Measurements from ENCODE around the gene SPACA6. TPM values are rescaled to one million over a fixed set of nuclear protein-coding genes. Genes with fewer than 3 reads are reported as not detected.

SPACA6 gene
- total RNA-seq, 1 experiment from 2014 or later = 18.9 TPM

DNA sequence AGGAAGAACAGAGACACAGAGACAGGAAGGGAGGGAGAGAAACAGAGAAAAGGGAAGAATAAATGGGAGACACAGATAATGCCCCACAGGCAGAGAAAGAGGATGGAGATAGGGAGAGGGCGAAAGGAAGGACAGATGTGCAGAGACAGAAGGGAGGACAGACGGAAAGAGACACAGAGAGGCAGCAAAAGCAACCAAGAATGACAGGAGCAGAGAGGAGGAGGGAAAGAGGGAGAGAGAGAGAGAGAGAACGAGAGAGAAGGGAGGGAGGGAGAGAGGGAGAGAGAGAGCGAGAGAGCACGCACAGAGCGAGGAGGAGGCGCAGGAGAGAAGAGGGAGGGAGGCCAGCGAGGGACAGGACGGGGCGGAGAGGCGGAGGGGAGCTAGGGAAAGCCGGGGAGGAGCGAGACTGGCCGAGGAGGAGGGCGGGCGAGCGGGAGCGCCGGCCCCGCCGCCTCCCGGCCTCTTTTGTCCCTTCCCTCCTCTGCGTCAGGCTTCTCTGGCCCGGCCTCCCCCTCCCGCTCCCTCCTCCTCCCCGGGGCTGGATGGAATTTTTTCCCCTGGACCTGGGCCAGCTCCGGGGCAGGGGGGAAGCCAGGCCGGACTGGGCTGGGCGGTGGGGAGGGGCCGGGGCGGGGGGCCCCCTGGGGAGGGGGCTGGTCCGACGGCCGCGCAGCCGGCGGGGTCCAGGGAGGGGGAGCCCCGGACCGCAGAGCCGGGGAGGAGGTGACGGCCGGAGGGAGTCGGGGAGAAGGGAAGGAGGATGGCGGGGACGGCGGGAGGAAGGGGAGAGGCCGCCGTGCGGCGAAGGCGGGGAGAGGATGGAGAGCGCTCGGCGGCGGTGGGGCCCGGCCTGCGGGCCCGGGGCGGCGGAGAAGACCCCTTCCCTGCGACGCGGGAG lies 4.2 kb upstream of the SPACA6 start:
- Mint-ChIP-seq H3K36me3 (ENCODE audit: insufficient read depth in 1 of 3, low read depth in 3 of 3) (peaks cover 4 to 21% (median 5%) of the 10 kb centered on the region in 3 experiments; a peak in 5 of 7 replicates), H3K27ac (peak overlapping the region; percentile 12 to 89 (median 87); a peak in 5 of 7 replicates), H3K4me1 (peaks cover 36 to 37% of the 10 kb centered on the region in 2 experiments), H3K4me3 (peak overlapping the region; percentile 87 to 92), H3K9me3 (peaks cover 19 to 20% of the 10 kb centered on the region in 2 experiments), H3K27me3 (ENCODE audit: low read depth) (0 out of 2 replicates have a peak, but pooled peaks cover 2% of the 10 kb centered on the region)
- TF ChIP-seq, protein P1, sequence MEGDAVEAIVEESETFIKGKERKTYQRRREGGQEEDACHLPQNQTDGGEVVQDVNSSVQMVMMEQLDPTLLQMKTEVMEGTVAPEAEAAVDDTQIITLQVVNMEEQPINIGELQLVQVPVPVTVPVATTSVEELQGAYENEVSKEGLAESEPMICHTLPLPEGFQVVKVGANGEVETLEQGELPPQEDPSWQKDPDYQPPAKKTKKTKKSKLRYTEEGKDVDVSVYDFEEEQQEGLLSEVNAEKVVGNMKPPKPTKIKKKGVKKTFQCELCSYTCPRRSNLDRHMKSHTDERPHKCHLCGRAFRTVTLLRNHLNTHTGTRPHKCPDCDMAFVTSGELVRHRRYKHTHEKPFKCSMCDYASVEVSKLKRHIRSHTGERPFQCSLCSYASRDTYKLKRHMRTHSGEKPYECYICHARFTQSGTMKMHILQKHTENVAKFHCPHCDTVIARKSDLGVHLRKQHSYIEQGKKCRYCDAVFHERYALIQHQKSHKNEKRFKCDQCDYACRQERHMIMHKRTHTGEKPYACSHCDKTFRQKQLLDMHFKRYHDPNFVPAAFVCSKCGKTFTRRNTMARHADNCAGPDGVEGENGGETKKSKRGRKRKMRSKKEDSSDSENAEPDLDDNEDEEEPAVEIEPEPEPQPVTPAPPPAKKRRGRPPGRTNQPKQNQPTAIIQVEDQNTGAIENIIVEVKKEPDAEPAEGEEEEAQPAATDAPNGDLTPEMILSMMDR (conservative IDR thresholded peaks at IDR 0.05) = no peak
- Histone ChIP-seq H3K23me2 (ENCODE audit: insufficient read length, low read depth, low read length, poor library complexity, severe bottlenecking) (peaks cover 29% of the 10 kb centered on the region), H3K14ac (ENCODE audit: insufficient read depth, low read length) (no peak overlapping the region), H3K4ac (ENCODE audit: low read depth, low read length) (no peak overlapping the region), H2AK5ac (ENCODE audit: insufficient read length, low read length) (no peak overlapping the region), H3K56ac (ENCODE audit: insufficient read length, low read depth, low read length) (no peak overlapping the region), H3K4me2 (ENCODE audit: insufficient read depth, insufficient read length, low read length) (peak overlapping the region; percentile 91), H3K27me3 (ENCODE audit: insufficient read depth, low read length) (no peaks in the 10 kb centered on the region), H2BK15ac (ENCODE audit: low read depth, low read length) (no peak overlapping the region), H2BK20ac (ENCODE audit: low read depth, low read length, poor library complexity, severe bottlenecking) (no peak overlapping the region), H3T11ph (ENCODE audit: low read length) (no peak overlapping the region), H4K5ac (ENCODE audit: insufficient read length, low read depth, low read length) (no peak overlapping the region), H2AFZ (ENCODE audit: low read length) (no peak overlapping the region), H3K79me2 (ENCODE audit: insufficient read depth, low read length) (no peaks in the 10 kb centered on the region; the same call in 1 of the 2 replicates), H2BK5ac (ENCODE audit: insufficient read length, low read length) (no peak overlapping the region), H3K9ac (ENCODE audit: extremely low read depth, insufficient read length, low read length) (no peak overlapping the region), H4K20me1 (ENCODE audit: control insufficient read depth, insufficient read depth, insufficient read length) (no peaks in the 10 kb centered on the region), H4K91ac (ENCODE audit: insufficient read length, low read depth, low read length) (no peak overlapping the region), H4K8ac (replicated peaks; ENCODE audit: insufficient read length, low read depth, low read length) (no peak overlapping the region), H3K79me1 (ENCODE audit: insufficient read depth, low read depth, low read length, poor library complexity, severe bottlenecking) (no peaks in the 10 kb centered on the region), H3K23ac (ENCODE audit: insufficient read length, low read depth, low read length) (no peak overlapping the region), H3K4me1 (ENCODE audit: insufficient read depth, low read length) (no peaks in the 10 kb centered on the region), H2BK120ac (ENCODE audit: low read depth, low read length, poor library complexity, severe bottlenecking) (no peak overlapping the region), H3K27ac (ENCODE audit: insufficient read length, low read depth, low read length) (no peak overlapping the region), H3K18ac (ENCODE audit: insufficient read length, low read depth, low read length) (no peak overlapping the region), H3K9me3 (ENCODE audit: control insufficient read depth, low read depth, low read length) (peaks cover 12% of the 10 kb centered on the region), H2BK12ac (ENCODE audit: insufficient read length, low read depth, low read length) (no peak overlapping the region)
- DNase-seq = peak; percentile 87
- WGBS (ENCODE audit: extremely low coverage, insufficient read length, low lambda C conversion rate) = no CpG with 5 or more reads among the region's 63 CpGs
